DMS53 (cell line): ENCODE results near the gene TBX1.
A peak's percentile ranks its signal among the peaks of the same experiment; 100 is the strongest.

Experiments used
- DNase-seq: peaks from one replicate; lab custom pipeline; 2025; lab: John Stamatoyannopoulos, UW

The TBX1 gene

DNA sequence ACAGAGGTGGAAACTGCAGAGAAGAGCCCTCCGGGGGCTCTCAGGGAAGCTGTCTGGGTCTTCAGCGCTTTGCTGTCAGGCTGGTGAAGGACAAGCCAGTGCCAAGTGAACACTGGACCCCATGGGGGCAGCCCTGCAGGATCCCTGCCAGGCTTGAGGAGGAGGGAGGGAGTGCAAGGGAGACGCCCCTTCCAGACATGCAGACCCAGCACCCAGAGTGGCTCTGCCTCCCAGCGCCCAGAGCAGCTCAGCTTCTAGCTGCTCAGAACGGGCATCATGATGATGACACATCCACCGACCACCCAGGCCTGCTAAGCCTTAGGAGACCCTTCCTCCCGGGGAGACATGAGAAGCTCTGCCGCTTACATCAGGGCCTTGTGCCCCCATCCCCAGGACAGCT, 39.7 kb downstream of the TBX1 start:
- DNase-seq = no peak

- peak; percentile 2 for DNase-seq
Observed at GRCh38 chr22:19800761-19801244, 40.2 kb downstream of the TBX1 start.

DNA sequence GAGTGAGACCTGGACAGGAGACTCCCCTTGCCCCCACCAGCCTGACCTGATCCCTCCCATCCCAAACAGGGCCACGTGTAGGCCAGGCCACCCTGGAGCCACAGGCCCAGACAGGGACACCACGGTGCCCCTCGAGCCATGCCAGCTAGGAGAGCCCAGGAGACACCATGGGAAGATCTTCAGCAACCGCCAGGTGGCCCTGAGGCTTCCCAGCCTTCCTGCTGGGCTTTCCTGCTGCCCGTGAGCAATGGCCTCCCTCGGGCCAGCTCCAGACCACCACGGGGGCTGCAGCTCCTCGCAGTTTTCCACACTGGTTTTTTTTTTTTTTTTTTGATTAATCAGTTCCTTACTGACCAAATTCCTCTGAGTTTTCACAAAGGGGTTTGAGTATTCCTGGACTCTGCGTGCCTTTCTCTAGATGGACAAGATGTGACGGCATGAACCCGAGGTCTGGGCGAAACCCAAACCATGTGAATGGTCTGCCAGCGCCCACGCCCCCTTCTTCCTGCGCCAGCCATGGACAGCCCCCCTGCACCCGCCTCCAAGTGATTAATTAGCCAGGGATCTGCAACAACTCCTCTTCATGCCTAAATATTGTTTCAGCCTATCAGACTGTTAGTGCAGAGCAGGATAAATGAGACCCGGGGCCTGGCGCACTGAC, 40.9 kb downstream of the TBX1 start:
- no peak for DNase-seq

GRCh38 chr22:19802001-19802893, 41.7 kb downstream of the TBX1 start:
- no peak for DNase-seq

DNA sequence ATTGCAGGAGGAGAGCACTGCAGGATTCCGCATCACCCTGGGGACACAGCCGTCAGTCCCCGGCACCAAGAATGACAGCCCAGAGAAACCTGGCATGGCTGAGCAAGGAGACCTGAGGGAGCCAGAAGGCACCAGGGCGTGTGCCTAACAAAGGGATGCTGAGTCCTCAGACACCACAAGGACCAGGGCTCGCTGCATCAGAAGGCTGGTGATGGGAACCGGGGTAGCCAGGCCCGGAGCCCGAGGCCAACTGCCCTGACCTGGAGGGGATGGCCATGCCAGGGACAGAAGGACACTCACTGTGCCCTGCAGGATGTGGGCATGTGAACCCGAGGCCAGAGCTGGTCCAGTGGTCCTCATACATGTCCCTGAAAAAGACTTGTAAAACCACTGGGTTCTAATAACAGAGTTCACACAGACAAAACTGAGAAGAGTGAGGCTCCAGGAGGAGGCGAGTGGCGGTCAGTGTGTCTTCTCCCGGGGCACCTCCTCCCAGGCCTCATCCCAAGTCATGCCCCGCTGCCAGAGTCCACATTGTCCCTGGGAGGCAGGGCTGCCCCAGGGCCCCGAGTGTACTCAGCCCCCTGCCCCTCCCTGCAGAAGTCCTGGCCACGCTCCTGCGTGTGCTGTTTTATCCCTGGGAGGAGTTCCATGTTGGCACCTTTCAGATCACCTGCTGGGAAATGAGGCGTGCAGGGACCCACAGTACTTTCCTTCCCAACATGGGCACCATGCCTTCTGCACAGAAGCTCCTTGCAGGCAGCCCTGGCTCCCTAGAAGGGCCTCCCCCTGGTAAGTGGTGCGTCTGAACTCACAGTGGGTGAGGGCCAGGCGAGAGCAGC, 42.5 kb downstream of the TBX1 start:
- no peak for DNase-seq

- no peak for DNase-seq
Observed at GRCh38 chr22:19803736-19804267, 43.2 kb downstream of the TBX1 start.

DNA sequence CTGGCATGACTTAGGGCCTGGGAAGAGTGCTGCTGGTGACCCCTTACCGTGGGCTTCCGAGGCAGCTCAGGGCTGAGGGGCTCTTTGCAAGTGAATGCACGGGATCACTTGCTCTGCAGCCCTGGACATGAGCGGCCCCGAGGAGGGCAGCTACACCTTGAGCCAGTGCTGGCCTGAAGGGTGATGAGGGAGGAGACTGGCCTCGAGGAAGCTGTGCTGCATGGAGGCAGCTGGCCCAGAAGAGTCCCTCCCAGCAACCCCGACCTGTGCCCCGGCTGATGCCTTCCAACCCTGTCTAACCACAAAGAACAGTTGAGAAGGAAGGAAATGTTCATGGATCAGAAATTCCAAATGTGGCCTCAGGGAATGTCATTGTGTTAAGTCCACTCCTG, 45.2 kb downstream of the TBX1 start:
- no peak for DNase-seq

- peak; percentile 9 for DNase-seq
Observed at GRCh38 chr22:19806213-19807160, 45.9 kb downstream of the TBX1 start.

- no peak for DNase-seq
Observed at GRCh38 chr22:19807161-19807913, 46.8 kb downstream of the TBX1 start.

- no peak for DNase-seq
Observed at GRCh38 chr22:19807914-19808872, 47.6 kb downstream of the TBX1 start.

- no peak for DNase-seq
Observed at GRCh38 chr22:19808873-19809478, 48.4 kb downstream of the TBX1 start.

GRCh38 chr22:19809741-19810140, 49.2 kb downstream of the TBX1 start:
- no peak for DNase-seq

DNA sequence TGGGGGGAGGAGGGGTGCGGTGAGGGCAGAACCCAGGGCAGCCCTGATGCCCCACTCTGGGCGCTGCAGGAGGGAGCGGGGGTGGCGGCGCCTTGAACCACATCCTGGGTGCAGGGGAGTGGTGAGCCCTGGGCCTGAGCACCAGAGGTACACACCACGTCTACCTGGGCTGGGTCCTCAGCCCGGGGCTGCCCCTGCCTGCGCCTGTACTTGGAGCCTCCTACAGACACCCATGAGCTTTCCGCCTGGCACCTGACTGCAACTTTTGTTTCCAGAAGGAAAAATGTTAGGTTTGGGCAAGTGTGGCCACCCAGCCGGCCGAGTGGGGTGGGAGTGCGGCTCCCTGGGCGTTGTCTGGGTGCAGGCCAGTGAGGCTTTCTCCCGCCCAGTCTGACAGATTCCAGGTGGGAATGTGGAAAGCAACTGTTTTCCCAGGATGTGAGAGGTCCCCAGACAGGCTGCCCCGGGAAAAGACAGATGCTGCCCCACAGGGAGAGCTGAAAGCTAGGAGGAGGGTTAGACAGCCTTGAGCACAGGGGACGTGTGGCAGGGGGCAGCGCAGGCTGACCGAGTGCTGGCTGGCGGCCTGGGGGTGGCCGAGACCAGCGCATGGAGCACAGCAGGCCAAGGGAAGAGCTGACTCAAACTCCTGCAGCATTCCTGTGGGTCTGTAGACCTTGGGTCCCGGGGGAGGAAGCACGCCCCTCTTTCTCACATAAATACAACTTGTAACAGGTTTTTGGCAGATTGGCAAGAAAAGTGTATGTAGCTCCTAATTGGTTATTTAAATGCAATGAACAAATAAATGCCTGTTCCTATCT, 50.0 kb downstream of the TBX1 start:
- no peak for DNase-seq

DNA sequence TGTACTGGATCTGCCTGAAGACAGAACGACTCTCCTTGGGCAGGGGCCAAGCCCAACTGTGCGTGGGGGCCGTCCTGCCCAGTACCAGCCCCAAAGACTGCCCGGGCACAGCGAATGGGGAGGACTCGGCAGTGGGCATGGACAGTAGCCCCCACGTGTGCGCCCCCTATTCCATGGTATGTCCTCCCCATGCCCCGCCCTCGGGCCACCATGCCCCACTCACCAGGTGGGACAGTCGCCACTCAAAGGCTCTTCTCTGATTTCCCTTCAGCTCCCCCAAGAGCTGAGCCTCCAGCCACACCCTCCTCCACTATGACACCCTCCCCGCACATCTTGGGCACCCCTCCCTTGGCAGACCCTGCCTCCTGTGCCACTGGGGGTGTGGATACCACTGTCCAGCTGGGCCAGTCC, 50.6 kb downstream of the TBX1 start:
- no peak for DNase-seq

DNA sequence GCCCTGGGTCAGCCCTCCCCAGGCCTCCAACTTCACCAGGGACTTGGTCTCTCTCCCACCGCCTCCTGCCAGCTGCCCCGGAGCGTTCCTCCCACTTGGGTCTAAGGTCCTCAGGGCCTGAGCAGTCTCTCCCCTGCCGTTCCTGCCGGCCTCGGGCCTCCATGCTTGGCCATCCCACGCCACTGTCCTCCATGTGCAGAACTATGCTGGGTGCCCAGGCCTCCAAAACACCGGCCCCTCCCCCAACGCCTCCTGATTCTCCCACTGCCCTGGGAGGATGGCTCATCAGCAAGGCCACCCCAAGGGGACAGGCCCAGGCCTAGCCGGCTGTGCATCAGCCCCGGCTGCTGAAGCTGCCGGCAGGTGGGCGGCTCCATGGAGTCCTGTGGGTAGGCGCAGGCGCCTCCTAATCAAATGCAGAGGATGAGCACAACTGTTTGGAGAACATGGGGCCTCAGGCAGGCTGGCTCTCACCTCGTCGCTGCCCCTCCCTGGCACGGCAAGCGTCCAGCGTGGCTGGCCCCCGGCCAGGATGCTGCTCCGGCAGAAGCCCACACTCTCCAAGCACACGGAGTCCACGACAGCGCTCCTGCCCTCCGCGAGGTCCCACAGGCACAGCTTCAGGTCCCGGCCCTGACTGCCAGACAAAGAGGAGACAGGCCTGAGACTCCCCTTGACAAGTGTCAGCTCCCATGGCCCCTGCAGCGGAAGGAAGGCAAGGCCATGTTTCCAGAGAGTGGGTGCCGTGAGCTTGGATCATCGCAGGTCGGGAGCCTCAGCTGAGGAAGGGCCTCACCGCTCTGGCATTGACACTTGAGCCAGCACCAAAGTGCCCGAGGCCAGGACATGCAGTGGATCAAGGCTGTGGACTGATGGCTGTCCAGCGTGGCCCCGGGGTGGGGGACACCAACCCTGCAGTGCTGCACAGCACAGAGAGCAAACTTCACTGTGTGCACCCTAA, 51.5 kb downstream of the TBX1 start:
- no peak for DNase-seq

DNA sequence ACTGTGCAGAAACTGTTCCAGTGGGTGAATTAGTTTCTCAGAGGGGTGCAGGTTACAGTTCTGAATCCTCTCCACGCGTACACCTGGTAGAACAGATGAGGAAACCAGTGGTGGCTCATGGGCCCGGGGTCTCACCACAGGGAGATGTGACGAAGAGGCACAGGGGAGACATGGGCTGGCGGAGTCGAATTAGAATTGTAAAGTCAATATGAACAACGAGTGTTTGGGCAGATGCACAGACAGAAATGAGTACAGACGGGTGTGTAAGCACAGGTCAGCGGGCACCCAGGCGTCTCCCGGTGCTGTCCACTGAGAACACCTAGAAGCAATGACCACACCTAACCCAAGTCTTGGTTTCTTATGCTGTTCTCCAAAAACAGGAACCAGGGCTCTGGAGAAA, 52.3 kb downstream of the TBX1 start:
- no peak for DNase-seq

DNA sequence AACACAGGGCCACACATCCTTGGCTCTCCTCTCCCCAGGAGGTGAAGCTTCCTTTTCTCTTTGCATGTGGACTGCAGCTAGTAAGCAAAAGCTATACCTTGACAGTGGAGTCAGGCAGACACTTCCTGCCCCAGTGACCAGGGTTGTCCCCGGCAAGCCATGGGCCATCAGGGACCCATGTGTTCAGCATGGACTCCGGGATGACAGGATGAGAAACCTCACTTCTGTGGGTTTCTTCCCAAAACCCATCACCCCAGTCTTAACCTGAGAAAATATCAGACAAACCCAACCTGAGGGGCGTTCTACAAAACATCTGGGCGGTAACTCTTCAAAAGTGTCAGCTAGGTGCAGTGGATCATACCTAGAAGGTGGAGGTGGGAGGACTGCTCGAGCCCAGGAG, 53.9 kb downstream of the TBX1 start:
- DNase-seq = no peak
